IMR-90 (cell line): ENCODE results near the gene MRPL47. TPM values are rescaled to one million over a fixed set of nuclear protein-coding genes. Genes with fewer than 3 reads are reported as not detected.

Source experiments
- ATAC-seq: fragments of 200-7000 bp; cut with Tn5 transposase; 2 replicates; pipeline ENCODE4 v1.9.1; 2020; ENCODE audit warnings: low read depth, mild to moderate bottlenecking, moderate library complexity
- BruUV-seq: library from RNA; stranded (reverse); fragments of 400-500 nt; replicated peaks from 2 replicates; lab custom pipeline; 2021; lab: Mats Ljungman, UMichigan
- CTCF ChIA-PET: fragments of 300-600 bp; formaldehyde crosslinking; extraction: SDS; loops from one replicate; lab custom pipeline; 2021; ENCODE audit warnings: antibody characterized with exemption; lab: Yijun Ruan, JAX
- POLR2A ChIA-PET: fragments of 300-600 bp; sonication (Branson Sonifier 250); formaldehyde crosslinking; loops from one replicate; lab custom pipeline; 2022; ENCODE audit warnings: antibody characterized with exemption; ENCODE audit not compliant: unreplicated experiment; lab: Charles Lee
- DNase-seq: peaks from one replicate; pipeline ENCODE4 v3.0.0; 2013
- H2AFZ ChIP-seq: replicated peaks from 2 replicates; pipeline ENCODE3; 2013; ENCODE audit warnings: low read length, mild to moderate bottlenecking; ENCODE audit not compliant: poor library complexity
- H2AK5ac ChIP-seq: 2 replicates; pipeline ENCODE4 v1.6.1; 2013; ENCODE audit warnings: low read depth, low read length, inconsistent platforms
- H2AK9ac ChIP-seq: replicated peaks from 2 replicates; pipeline ENCODE3; 2013; ENCODE audit warnings: mild to moderate bottlenecking, low read depth, low read length, moderate library complexity; ENCODE audit not compliant: poor library complexity
- H2BK120ac ChIP-seq: 2 replicates; pipeline ENCODE4 v1.6.1; 2013; ENCODE audit warnings: low read depth, low read length, inconsistent platforms
- H2BK15ac ChIP-seq: 3 replicates; pipeline ENCODE4 v1.6.1; 2013; ENCODE audit warnings: low read depth, low read length, inconsistent platforms
- H2BK20ac ChIP-seq: 2 replicates; pipeline ENCODE4 v1.6.1; 2013; ENCODE audit warnings: low read depth, mild to moderate bottlenecking, inconsistent platforms, low read length, moderate library complexity
- H2BK5ac ChIP-seq: 2 replicates; pipeline ENCODE4 v1.6.1; 2013; ENCODE audit warnings: mild to moderate bottlenecking, low read depth, low read length, inconsistent platforms; ENCODE audit not compliant: poor library complexity, severe bottlenecking
- H3K14ac ChIP-seq: replicated peaks from 2 replicates; pipeline ENCODE4 v1.6.1; 2013; ENCODE audit warnings: low read depth, low read length, inconsistent platforms
- H3K18ac ChIP-seq: 2 replicates; pipeline ENCODE4 v1.6.1; 2013; ENCODE audit warnings: low read depth, low read length, control low read depth
- H3K23ac ChIP-seq: 2 replicates; pipeline ENCODE4 v1.6.1; 2013; ENCODE audit warnings: low read depth, low read length, inconsistent platforms
- H3K27ac ChIP-seq: 2 replicates; pipeline ENCODE4 v1.5.1; 2013; ENCODE audit warnings: mild to moderate bottlenecking, control low read depth, low read length; ENCODE audit not compliant: insufficient read depth
- H3K27me3 ChIP-seq: 2 replicates; pipeline ENCODE4 v1.6.1; 2013; ENCODE audit warnings: low read length; ENCODE audit not compliant: control insufficient read depth, insufficient read depth
- H3K36me3 ChIP-seq: 2 replicates; pipeline ENCODE4 v1.6.1; 2013; ENCODE audit warnings: low read length, mixed read lengths; ENCODE audit not compliant: control insufficient read depth, insufficient read depth
- H3K4ac ChIP-seq: 2 replicates; pipeline ENCODE4 v1.6.1; 2013; ENCODE audit warnings: low read depth, low read length, inconsistent platforms
- H3K4me1 ChIP-seq: 2 replicates; pipeline ENCODE4 v1.6.1; 2013; ENCODE audit warnings: low read length, mixed read lengths; ENCODE audit not compliant: control insufficient read depth, insufficient read depth
- H3K4me2 ChIP-seq: 2 replicates; pipeline ENCODE4 v1.6.1; 2013; ENCODE audit warnings: low read depth, mild to moderate bottlenecking, control low read depth, low read length, moderate library complexity
- H3K4me3 ChIP-seq: 2 replicates; pipeline ENCODE4 v1.5.1; 2013; ENCODE audit warnings: low read depth, mild to moderate bottlenecking, control low read depth, low read length, moderate library complexity; ENCODE audit not compliant: insufficient read depth
- H3K56ac ChIP-seq: 2 replicates; pipeline ENCODE4 v1.6.1; 2013; ENCODE audit warnings: low read length, inconsistent platforms; ENCODE audit not compliant: insufficient read depth; ENCODE audit errors: extremely low read depth
- H3K79me1 ChIP-seq, 2 experiments: 2 replicates each; pipeline ENCODE4 v1.6.1; 2013; ENCODE audit warnings: low read length in 2 of 2, inconsistent platforms in 1 of 2, low read depth in 1 of 2
- H3K9ac ChIP-seq: 2 replicates; pipeline ENCODE4 v1.6.1; 2013; ENCODE audit warnings: low read depth, low read length, control low read depth
- H3K9me1 ChIP-seq: 2 replicates; pipeline ENCODE4 v1.6.1; 2013; ENCODE audit warnings: low read length, inconsistent platforms; ENCODE audit not compliant: insufficient read depth
- H3K9me3 ChIP-seq: 2 replicates; pipeline ENCODE4 v1.6.1; 2013; ENCODE audit warnings: low read length; ENCODE audit not compliant: control insufficient read depth, insufficient read depth
- H4K20me1 ChIP-seq: 2 replicates; pipeline ENCODE4 v1.6.1; 2013; ENCODE audit warnings: low read length, inconsistent platforms; ENCODE audit not compliant: insufficient read depth
- H4K5ac ChIP-seq: 2 replicates; pipeline ENCODE4 v1.6.1; 2013; ENCODE audit warnings: mild to moderate bottlenecking, low read depth, low read length, control low read depth
- H4K8ac ChIP-seq, 2 experiments: 2 replicates each; pipeline ENCODE4 v1.6.1; 2013; ENCODE audit warnings: low read depth in 2 of 2, low read length in 2 of 2, control low read depth in 1 of 2, inconsistent platforms in 1 of 2
- H4K91ac ChIP-seq: 2 replicates; pipeline ENCODE4 v1.6.1; 2013; ENCODE audit warnings: low read depth, low read length, inconsistent platforms; ENCODE audit not compliant: insufficient read depth
- BHLHE40 ChIP-seq: fragments of 150-350 bp; IDR thresholded peaks from 2 replicates; pipeline ENCODE4 v1.6.1; 2016; ENCODE audit warnings: mild to moderate bottlenecking, low read depth, low read length
- CEBPB ChIP-seq: IDR thresholded peaks from 2 replicates; pipeline ENCODE4 v1.6.1; 2012; ENCODE audit warnings: low read depth, low read length, improper control_type of control experiment
- CHD1 ChIP-seq: IDR thresholded peaks from 2 replicates; pipeline ENCODE4 v1.6.1; 2012; ENCODE audit warnings: low read depth, low read length, improper control_type of control experiment
- CTCF ChIP-seq: conservative IDR thresholded peaks from 2 replicates; pipeline ENCODE4 v1.5.1; 2012; ENCODE audit warnings: mild to moderate bottlenecking, low read depth, low read length, improper control_type of control experiment
- ELK1 ChIP-seq: fragments of 150-350 bp; IDR thresholded peaks from 2 replicates; pipeline ENCODE4 v1.6.1; 2016; ENCODE audit warnings: low read depth, mild to moderate bottlenecking, low read length, moderate library complexity, borderline replicate concordance
- FOS ChIP-seq: fragments of 150-350 bp; IDR thresholded peaks from 2 replicates; pipeline ENCODE4 v1.6.1; 2016; ENCODE audit warnings: low read depth, low read length
- MAFK ChIP-seq: IDR thresholded peaks from 2 replicates; pipeline ENCODE4 v1.6.1; 2012; ENCODE audit warnings: low read depth, low read length, improper control_type of control experiment
- MAZ ChIP-seq: IDR thresholded peaks from 2 replicates; pipeline ENCODE4 v1.6.1; 2012; ENCODE audit warnings: low read depth, mild to moderate bottlenecking, low read length, improper control_type of control experiment, moderate library complexity, borderline replicate concordance
- MXI1 ChIP-seq: IDR thresholded peaks from 2 replicates; pipeline ENCODE4 v1.6.1; 2012; ENCODE audit warnings: low read depth, mild to moderate bottlenecking, low read length, moderate library complexity, borderline replicate concordance
- NFE2L2 ChIP-seq: fragments of 150-350 bp; IDR thresholded peaks from 2 replicates; pipeline ENCODE4 v1.6.1; 2016; ENCODE audit warnings: low read depth, mild to moderate bottlenecking, low read length
- POLR2A ChIP-seq: IDR thresholded peaks from 2 replicates; pipeline ENCODE4 v1.6.1; 2012; ENCODE audit warnings: mild to moderate bottlenecking, low read depth, low read length
- RAD21 ChIP-seq: IDR thresholded peaks from 2 replicates; pipeline ENCODE4 v1.6.1; 2012; ENCODE audit warnings: low read length, improper control_type of control experiment
- RCOR1 ChIP-seq: IDR thresholded peaks from 2 replicates; pipeline ENCODE4 v1.6.1; 2012; ENCODE audit warnings: mild to moderate bottlenecking, low read length, improper control_type of control experiment; ENCODE audit not compliant: insufficient replicate concordance
- RFX5 ChIP-seq: IDR thresholded peaks from 2 replicates; pipeline ENCODE4 v1.8.0; 2012; ENCODE audit warnings: low read depth, mild to moderate bottlenecking, low read length, moderate library complexity
- SMC3 ChIP-seq: fragments of 150-350 bp; IDR thresholded peaks from 2 replicates; pipeline ENCODE4 v1.6.1; 2016; ENCODE audit warnings: low read depth, mild to moderate bottlenecking, antibody characterized with exemption, low read length, moderate library complexity
- USF2 ChIP-seq: fragments of 150-350 bp; IDR thresholded peaks from 2 replicates; pipeline ENCODE4 v1.6.1; 2017; ENCODE audit warnings: mild to moderate bottlenecking, antibody characterized with exemption, low read length, low read depth
- WGBS, 2 experiments: methylation state at CpG; one replicate each; pipeline versions ENCODE4 v1.1.5 to v1.1.7; 2013; ENCODE audit warnings: missing lambda C conversion rate in 2 of 2; ENCODE audit not compliant: insufficient read length in 1 of 2; ENCODE audit errors: extremely low coverage in 2 of 2; 5-methylcytosine and 5-hydroxymethylcytosine counted together
- dilution Hi-C: fragments of 300-500 bp; cut with HindIII; formaldehyde crosslinking; loops from one replicate; pipeline ENCODE4 v1.14.3; 2018; ENCODE audit warnings: low sequenced_read_pairs; ENCODE audit not compliant: unreplicated experiment
- in situ Hi-C: fragments of 300-500 bp; cut with MboI; formaldehyde crosslinking; loops from 3 replicates; pipeline ENCODE4 v1.14.3; 2019; ENCODE audit warnings: low sequenced_read_pairs, inconsistent platforms, mixed read lengths
- intact Hi-C: fragments of 100-400 bp; cut with micrococcal nuclease; formaldehyde crosslinking; loops from 2 replicates; pipeline ENCODE4 v1.10.0; 2022
- polyA plus RNA-seq, 3 experiments: library from polyadenylated mRNA; depleted of rRNA; stranded (reverse); fragments of >200 nt; gene quantifications; 2 replicates each; pipeline ENCODE4 v1.2.3, GENCODE V29; 2012; ENCODE audit warnings: low replicate concordance in 1 of 3
- total RNA-seq: library from RNA; depleted of rRNA; stranded (reverse); fragments of >200 nt; gene quantifications from 2 replicates; pipeline ENCODE4 v1.2.3, GENCODE V29; 2012

The MRPL47 gene
- total and polyA plus RNA-seq, 2 of the 4 experiments (the other 2 are of a cell fraction): 41.4 to 43.7 TPM

GRCh38 chr3:179599531-179599930, 4.9 kb downstream of the MRPL47 start:
- Histone ChIP-seq H3K36me3 (peaks cover 29% of the 10 kb centered on the region), H3K9me1 (no peaks in the 10 kb centered on the region), H2BK120ac (no peak overlapping the region), H2AK5ac (no peak overlapping the region), H3K27ac (no peak overlapping the region), H4K20me1 (no peaks in the 10 kb centered on the region), H3K4me3 (no peak overlapping the region), H2BK5ac (no peak overlapping the region), H4K91ac (no peak overlapping the region), H3K14ac (no peak overlapping the region), H3K9ac (no peak overlapping the region), H3K4ac (no peak overlapping the region), H4K8ac (no peak overlapping the region), H3K9me3 (no peaks in the 10 kb centered on the region), H3K56ac (no peak overlapping the region), H2BK20ac (no peak overlapping the region), H4K5ac (no peak overlapping the region), H3K23ac (no peak overlapping the region), H3K27me3 (no peaks in the 10 kb centered on the region), H3K18ac (no peak overlapping the region), H3K4me2 (no peak overlapping the region), H2AFZ (no peak overlapping the region), H2AK9ac (no peak overlapping the region), H3K4me1 (no peaks in the 10 kb centered on the region; the same call in 1 of the 2 replicates), H2BK15ac (no peak overlapping the region), H3K79me1 (peaks cover 9 to 10% of the 10 kb centered on the region in 2 experiments)
- ChIA-PET CTCF (no interaction called here), POLR2A (no interaction called here)
- DNase-seq: peak; percentile 5
- no TSS peak for BruUV-seq
- TF ChIP-seq BHLHE40 (no peak), FOS (no peak), USF2 (no peak), POLR2A (no peak), MXI1 (no peak), NFE2L2 (no peak), MAFK (no peak), CTCF (no peak), RFX5 (no peak), RCOR1 (no peak), ELK1 (no peak), SMC3 (no peak), MAZ (no peak), RAD21 (no peak), CHD1 (no peak), CEBPB (no peak)
- in situ Hi-C loops (loop anchor here (25.0 kb wide), 1 partner anchor 1363 kb away; no protein-coding TSS in a partner anchor), dilution Hi-C loops (no loop called here), intact Hi-C loops (no loop called here)
- WGBS, 2 experiments: no CpG with 5 or more reads among the region's 4 CpGs
- ATAC-seq: no peak
